MM.1S (cell line): ENCODE measurements around the gene WNK2.

Experiments
- DNase-seq: peaks from one replicate; pipeline ENCODE4 v3.0.0-alpha.2; 2015
- H2AFZ ChIP-seq: fragments of 300-600 bp; sonication (generic); 2 replicates; pipeline ENCODE4 v1.6.0; 2016; ENCODE audit warnings: antibody characterized with exemption, low read length
- H3F3A ChIP-seq: fragments of 300-600 bp; sonication (generic); 2 replicates; pipeline ENCODE4 v1.6.1; 2016; ENCODE audit warnings: mild to moderate bottlenecking, antibody characterized with exemption, low read length, moderate library complexity, mixed read lengths; ENCODE audit not compliant: insufficient read depth
- H3K27ac ChIP-seq: fragments of 300-600 bp; sonication (generic); 2 replicates; pipeline ENCODE4 v1.5.1; 2016; ENCODE audit warnings: mild to moderate bottlenecking, low read length
- H3K27me3 ChIP-seq: fragments of 300-600 bp; sonication (generic); replicated peaks from 2 replicates; pipeline ENCODE4 v1.6.0; 2016; ENCODE audit warnings: low read length; ENCODE audit not compliant: insufficient read depth
- H3K36me3 ChIP-seq: fragments of 300-600 bp; sonication (generic); replicated peaks from 2 replicates; pipeline ENCODE4 v1.6.1; 2016; ENCODE audit warnings: mild to moderate bottlenecking, low read length, mixed read lengths; ENCODE audit not compliant: insufficient read depth
- H3K4me1 ChIP-seq: fragments of 300-600 bp; sonication (generic); 2 replicates; pipeline ENCODE4 v1.6.1; 2016; ENCODE audit warnings: low read length, mixed read lengths
- H3K4me2 ChIP-seq: fragments of 300-600 bp; sonication (generic); 2 replicates; pipeline ENCODE4 v1.6.0; 2016; ENCODE audit warnings: low read depth, low read length
- H3K4me3 ChIP-seq: fragments of 300-600 bp; sonication (generic); 2 replicates; pipeline ENCODE4 v1.5.1; 2016; ENCODE audit warnings: low read length, mixed read lengths
- H3K79me2 ChIP-seq: fragments of 300-600 bp; sonication (generic); 2 replicates; pipeline ENCODE4 v1.6.1; 2016; ENCODE audit warnings: mixed run types, low read length, mixed read lengths
- H3K9ac ChIP-seq: fragments of 300-600 bp; sonication (generic); 2 replicates; pipeline ENCODE4 v1.6.1; 2016; ENCODE audit warnings: low read length, mixed read lengths
- H3K9me2 ChIP-seq: fragments of 300-600 bp; sonication (generic); replicated peaks from 2 replicates; pipeline ENCODE4 v1.6.1; 2016; ENCODE audit warnings: mild to moderate bottlenecking, low read length, mixed read lengths; ENCODE audit not compliant: insufficient read depth
- H3K9me3 ChIP-seq: fragments of 300-600 bp; sonication (generic); replicated peaks from 2 replicates; pipeline ENCODE4 v1.6.1; 2016; ENCODE audit warnings: mild to moderate bottlenecking, low read length, mixed read lengths; ENCODE audit not compliant: insufficient read depth
- H4K20me1 ChIP-seq: fragments of 300-600 bp; sonication (generic); 2 replicates; pipeline ENCODE4 v1.6.1; 2016; ENCODE audit warnings: mild to moderate bottlenecking, low read length, moderate library complexity, mixed read lengths; ENCODE audit not compliant: insufficient read depth
- EZH2 ChIP-seq: fragments of 300-600 bp; sonication (generic); optimal IDR thresholded peaks from 2 replicates; pipeline ENCODE3; 2017; ENCODE audit warnings: low read depth, mild to moderate bottlenecking, antibody characterized with exemption, low read length, mixed read lengths
- EZH2phosphoT487 ChIP-seq: fragments of 300-600 bp; sonication (generic); IDR thresholded peaks from 2 replicates; pipeline ENCODE4 v1.6.1; 2018; ENCODE audit warnings: antibody characterized with exemption, low read length
- TF ChIP-seq, protein P1 (sequence below): fragments of 300-600 bp; sonication (generic); IDR thresholded peaks from 2 replicates; pipeline ENCODE4 v1.5.1; 2016; ENCODE audit warnings: antibody characterized with exemption, low read length, mixed read lengths

WNK2 gene

DNA sequence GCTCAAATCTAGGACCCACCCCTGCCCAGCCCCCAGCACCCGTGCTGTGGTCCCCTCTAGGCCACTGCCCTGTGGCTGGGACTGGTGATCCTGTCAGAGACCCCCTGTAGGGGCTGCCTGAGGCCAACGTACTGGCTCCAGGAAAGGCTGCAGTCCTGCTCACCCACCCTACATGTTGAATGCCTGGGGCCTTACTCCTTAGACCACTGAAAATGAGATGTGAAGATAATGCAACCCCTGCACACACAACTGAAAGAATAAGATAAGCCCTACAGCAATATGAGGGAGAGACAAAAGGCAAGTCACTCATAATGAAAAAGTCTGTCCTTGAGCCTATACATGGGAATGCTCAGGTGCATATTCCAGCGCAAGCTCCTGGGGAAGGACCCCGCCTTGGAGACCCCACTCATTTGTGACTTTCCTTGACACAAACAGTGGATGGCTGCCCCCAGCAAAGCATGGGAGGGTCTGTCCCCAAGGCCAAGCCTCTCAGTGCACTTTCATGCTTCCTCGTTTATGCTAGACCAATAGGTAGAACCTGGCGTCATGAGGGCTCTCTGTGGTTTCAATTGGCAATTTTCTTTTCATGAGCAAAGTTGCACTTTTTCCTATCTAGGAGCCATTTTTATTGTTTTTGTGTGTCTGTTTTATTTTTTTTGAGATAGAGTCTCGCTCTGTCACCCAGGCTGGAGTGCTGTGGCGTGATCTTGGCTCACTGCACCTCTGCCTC is 12.5 kb upstream of the WNK2 start:
- Histone ChIP-seq H3K4me1 (peaks cover 5% of the 10 kb centered on the region), H3K9me3 (no peaks in the 10 kb centered on the region), H2AFZ (no peak overlapping the region), H3K27ac (no peak overlapping the region), H3K27me3 (no peaks in the 10 kb centered on the region), H3K9me2 (no peaks in the 10 kb centered on the region), H3K4me3 (no peak overlapping the region), H3K4me2 (no peak overlapping the region), H3K36me3 (no peaks in the 10 kb centered on the region), H3K9ac (no peak overlapping the region), H3K79me2 (no peaks in the 10 kb centered on the region), H4K20me1 (no peaks in the 10 kb centered on the region), H3F3A (no peaks in the 10 kb centered on the region)
- no peak for TF ChIP-seq EZH2phosphoT487
- TF ChIP-seq, protein P1, sequence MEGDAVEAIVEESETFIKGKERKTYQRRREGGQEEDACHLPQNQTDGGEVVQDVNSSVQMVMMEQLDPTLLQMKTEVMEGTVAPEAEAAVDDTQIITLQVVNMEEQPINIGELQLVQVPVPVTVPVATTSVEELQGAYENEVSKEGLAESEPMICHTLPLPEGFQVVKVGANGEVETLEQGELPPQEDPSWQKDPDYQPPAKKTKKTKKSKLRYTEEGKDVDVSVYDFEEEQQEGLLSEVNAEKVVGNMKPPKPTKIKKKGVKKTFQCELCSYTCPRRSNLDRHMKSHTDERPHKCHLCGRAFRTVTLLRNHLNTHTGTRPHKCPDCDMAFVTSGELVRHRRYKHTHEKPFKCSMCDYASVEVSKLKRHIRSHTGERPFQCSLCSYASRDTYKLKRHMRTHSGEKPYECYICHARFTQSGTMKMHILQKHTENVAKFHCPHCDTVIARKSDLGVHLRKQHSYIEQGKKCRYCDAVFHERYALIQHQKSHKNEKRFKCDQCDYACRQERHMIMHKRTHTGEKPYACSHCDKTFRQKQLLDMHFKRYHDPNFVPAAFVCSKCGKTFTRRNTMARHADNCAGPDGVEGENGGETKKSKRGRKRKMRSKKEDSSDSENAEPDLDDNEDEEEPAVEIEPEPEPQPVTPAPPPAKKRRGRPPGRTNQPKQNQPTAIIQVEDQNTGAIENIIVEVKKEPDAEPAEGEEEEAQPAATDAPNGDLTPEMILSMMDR, result no peak
- no peak for TF ChIP-seq EZH2
- DNase-seq, result no peak

DNA sequence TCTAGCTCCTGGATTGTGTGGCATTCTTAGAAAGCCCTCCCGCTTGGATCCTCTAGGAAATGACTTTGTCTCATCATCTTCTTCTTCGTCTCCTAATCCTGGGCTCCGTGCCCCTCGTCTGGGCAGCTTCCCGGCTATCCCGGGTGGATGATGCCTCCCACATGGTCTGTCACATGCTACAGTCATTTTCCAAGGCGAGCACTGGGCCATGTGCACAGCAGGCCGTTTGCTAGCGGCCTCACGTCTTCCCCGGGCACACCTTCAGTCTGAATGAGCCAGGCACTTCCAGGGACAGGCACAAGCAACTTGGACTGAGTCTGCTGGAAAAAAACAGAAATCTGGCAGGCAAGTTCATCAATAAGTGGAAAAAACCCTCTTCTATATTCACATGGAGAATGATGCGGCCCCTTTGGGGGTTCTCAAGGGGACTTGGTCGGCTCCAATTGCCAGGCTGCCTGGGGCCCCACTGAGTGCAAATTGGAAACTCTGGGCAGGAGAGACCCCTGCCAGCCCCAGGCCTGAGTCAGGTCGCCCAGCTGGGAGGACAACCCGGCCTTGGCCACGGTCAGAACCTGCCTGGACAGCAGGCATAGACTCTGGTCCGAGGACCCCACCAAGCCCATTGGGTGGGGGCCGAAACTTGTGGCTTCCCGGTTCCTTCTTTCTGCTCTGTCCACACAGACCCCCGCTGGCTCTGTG is 11.1 kb upstream of the WNK2 start:
- Histone ChIP-seq H3K4me3 (no peak overlapping the region), H3K79me2 (no peaks in the 10 kb centered on the region), H4K20me1 (no peaks in the 10 kb centered on the region), H3K4me2 (no peak overlapping the region), H3K4me1 (no peaks in the 10 kb centered on the region), H3K27ac (no peak overlapping the region), H3K36me3 (no peaks in the 10 kb centered on the region), H3K9me2 (no peaks in the 10 kb centered on the region), H3K27me3 (no peaks in the 10 kb centered on the region), H3K9ac (no peak overlapping the region), H3F3A (no peaks in the 10 kb centered on the region), H3K9me3 (no peaks in the 10 kb centered on the region), H2AFZ (no peak overlapping the region)
- no peak for DNase-seq
- TF ChIP-seq EZH2 (no peak), EZH2phosphoT487 (no peak)
- TF ChIP-seq, protein P1, result no peak

DNA sequence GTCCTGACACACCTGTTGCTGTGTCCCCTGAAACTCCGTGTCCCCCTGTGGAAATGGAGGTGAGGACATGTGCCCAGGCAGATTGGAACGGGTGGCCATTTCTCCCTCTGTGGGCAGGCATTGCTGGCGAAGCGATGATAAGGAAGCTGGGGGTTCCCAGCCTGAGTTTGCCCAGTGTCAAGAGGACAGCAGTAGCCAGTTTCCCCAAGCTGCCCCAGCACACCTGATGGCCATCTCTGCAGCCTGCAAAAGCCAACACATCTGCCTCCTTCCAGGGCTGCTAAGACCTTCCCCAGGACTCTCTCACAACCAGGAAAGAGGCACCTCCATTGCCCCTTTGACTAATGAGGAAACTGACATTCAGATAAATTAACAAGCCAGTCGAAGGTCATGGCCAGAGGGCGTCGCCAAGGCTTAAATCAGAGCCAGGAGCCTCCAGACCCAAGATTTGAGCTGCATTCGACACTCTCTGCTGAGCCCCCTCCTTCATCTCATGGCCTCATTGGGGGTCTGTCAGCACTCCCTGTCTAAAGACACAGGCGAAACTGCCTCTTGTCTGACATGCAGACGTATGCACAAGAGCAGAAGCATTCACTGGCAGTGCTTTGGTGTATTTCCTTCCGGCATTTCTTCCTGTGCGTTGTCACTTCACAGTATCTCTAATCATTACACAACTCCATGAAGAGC is 10.4 kb upstream of the WNK2 start:
- H3K79me2 ChIP-seq, result no peaks in the 10 kb centered on the region
- H3K4me2 ChIP-seq, result no peak overlapping the region
- no peak overlapping the region for H3K27ac ChIP-seq
- no peak for DNase-seq
- no peaks in the 10 kb centered on the region for H3K9me2 ChIP-seq
- no peak overlapping the region for H3K9ac ChIP-seq
- H3K4me3 ChIP-seq, result no peak overlapping the region
- no peaks in the 10 kb centered on the region for H3K4me1 ChIP-seq
- no peaks in the 10 kb centered on the region for H4K20me1 ChIP-seq
- no peaks in the 10 kb centered on the region for H3K36me3 ChIP-seq
- no peaks in the 10 kb centered on the region for H3K27me3 ChIP-seq
- no peak for TF ChIP-seq EZH2phosphoT487
- TF ChIP-seq, protein P1, result no peak
- no peak for TF ChIP-seq EZH2
- no peaks in the 10 kb centered on the region for H3F3A ChIP-seq
- no peak overlapping the region for H2AFZ ChIP-seq
- no peaks in the 10 kb centered on the region for H3K9me3 ChIP-seq
